NCI-H2029 treated with DMSO at 0.1 percent for 48 hours (cell line): ENCODE results near the gene ZNF770.
A peak's percentile ranks its signal among the peaks of the same experiment; 100 is the strongest.
"Not testable (repeated sequence)": the region's sequence is repeated elsewhere in the genome, so short reads cannot be mapped to it uniquely, and the experiment has no call there.

Source experiments
- DNase-seq: peaks from one replicate; lab custom pipeline; 2025; lab: John Stamatoyannopoulos, UW

Gene ZNF770

DNA sequence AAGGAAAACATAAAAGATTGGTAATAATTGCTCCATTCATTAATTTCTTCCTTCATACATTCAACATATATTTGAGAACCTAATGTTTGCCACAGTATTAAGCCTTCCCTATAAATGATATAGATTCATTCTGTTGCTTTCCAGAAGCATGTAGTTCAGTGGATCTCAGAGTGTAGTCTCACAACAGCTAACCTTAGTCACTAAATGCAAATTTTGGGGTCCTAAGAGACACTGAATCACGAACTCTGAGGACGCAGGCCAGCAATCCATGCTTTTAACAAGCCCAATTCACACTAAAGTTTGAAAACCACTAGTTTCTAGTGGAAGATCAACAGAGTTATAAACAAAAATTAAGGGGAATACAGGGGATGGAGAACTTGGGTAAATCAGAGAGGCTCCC is 11.3 kb downstream of the ZNF770 start:
- no peak for DNase-seq

- no peak for DNase-seq
Observed at GRCh38 chr15:34976073-34976472, 12.0 kb downstream of the ZNF770 start.

DNA sequence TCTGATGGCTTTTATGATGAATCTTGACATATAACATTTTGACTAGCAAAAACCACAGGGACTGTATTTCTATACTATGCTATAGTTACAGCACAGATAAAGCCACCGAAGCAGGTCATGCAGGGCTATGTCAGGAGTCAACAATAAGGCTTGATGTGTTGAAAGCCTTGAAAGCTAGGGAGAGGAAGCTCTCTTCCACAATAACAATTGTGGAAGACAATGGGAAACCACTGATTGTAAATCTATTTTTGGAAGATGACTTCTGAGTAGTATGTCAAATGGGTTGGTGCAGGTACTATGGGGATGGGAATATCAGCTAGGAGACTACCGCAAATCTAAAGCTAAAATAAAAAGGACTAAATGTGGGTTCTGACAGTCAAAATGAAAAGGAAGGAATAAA is 14.6 kb downstream of the ZNF770 start:
- no peak for DNase-seq

- DNase-seq: not testable (repeated sequence)
Observed at GRCh38 chr15:34970098-34970643, 17.9 kb downstream of the ZNF770 start.

GRCh38 chr15:34969340-34970097 is 18.6 kb downstream of the ZNF770 start, which contains the start of gene AQR:
Gene AQR (minus strand): TSS chr15:34969742. CDS start chr15:34969613, 129 bp downstream.
- DNase-seq: peak; percentile 62

- DNase-seq: no peak
Observed at GRCh38 chr15:34964277-34964676, 23.8 kb downstream of the ZNF770 start.

- no peak for DNase-seq
Observed at GRCh38 chr15:34953851-34954250, 34.2 kb downstream of the ZNF770 start.

GRCh38 chr15:34952481-34952880 is 35.6 kb downstream of the ZNF770 start:
- no peak for DNase-seq

GRCh38 chr15:34951993-34952392 is 36.1 kb downstream of the ZNF770 start:
- no peak for DNase-seq

DNA sequence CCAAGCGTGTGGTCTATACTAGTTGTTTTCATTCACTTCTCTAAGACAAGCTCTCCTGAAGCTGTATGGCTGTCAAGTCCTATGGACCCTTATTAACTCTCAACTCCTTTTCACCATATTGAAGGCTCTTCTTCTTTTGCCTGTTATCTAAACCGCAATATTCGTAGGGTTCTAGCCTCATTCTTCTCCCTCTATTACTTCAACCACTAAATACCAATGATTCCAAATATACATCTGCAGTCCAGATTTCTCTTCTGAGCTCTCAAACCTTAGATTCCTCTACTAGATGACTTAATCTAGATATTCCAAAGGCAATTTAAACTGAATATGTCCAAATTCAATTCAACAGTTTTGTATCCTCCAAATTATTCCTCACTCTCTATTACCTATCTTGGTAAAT is 43.2 kb downstream of the ZNF770 start:
- no peak for DNase-seq

DNA sequence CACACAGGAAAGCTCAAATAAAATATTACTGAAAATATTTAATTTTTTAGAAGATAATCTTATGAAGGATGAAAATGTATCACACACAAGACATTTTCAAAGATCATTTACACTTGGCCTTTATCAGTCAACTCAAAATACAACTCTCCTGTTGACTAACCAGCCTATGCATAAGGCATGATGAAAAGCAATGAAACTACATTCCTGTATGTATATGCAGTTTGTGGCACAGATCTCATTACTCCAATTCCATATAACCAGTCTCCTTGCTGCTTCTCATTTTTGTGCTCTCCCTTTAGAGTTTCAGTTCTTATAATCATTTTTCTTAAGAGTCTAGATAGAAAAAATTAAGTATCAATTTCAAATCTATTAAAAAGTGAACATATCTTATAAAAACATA is 44.4 kb downstream of the ZNF770 start:
- no peak for DNase-seq

- not testable (repeated sequence) for DNase-seq
Observed at GRCh38 chr15:34943264-34943663, 44.8 kb downstream of the ZNF770 start.

- peak; percentile 66 for DNase-seq
Observed at GRCh38 chr15:34942363-34942762, 45.7 kb downstream of the ZNF770 start.

GRCh38 chr15:34941831-34942230 is 46.3 kb downstream of the ZNF770 start:
- DNase-seq: no peak

GRCh38 chr15:34941185-34941698 is 46.8 kb downstream of the ZNF770 start:
- DNase-seq: no peak

DNA sequence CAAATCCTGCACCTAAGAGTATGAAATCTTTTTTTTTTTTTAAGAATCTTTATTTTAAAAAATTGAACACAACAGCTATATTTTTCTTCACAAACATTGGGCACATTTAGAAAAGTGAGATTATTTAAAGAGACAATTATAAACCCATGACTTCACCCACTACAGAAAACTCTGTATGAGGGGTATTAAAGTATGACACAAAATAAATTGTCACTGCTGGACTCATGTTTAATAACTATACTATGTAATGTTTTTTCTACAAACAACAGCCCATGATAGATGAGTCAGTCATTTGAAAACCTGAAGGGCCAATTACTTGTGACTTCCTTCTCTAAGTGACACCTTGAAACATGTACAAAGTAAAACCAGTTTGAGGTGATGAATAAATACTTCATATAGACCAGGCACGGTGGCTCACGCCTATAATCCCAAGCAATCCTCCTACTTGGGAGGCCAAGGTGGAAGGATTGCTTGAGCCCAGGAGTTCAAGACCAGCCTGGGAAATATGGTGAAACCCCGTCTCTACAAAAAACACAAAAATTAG is 54.6 kb downstream of the ZNF770 start:
- DNase-seq: no peak

GRCh38 chr15:34928349-34928748 is 59.7 kb downstream of the ZNF770 start:
- DNase-seq: not testable (repeated sequence)
